SK-N-SH (cell line): Measurements from ENCODE around the gene IGSF3.

Experiments
- TF ChIP-seq, protein P1 (sequence below): fragments of 200-600 bp; sonication (generic); IDR thresholded peaks from 2 replicates; pipeline ENCODE4 v1.6.1; 2017; ENCODE audit warnings: antibody characterized with exemption, mild to moderate bottlenecking, moderate library complexity
- TF ChIP-seq, protein P2 (sequence below): fragments of 150-350 bp; IDR thresholded peaks from 2 replicates; pipeline ENCODE4 v1.6.1; 2017; ENCODE audit warnings: antibody characterized with exemption, low read length, low read depth, borderline replicate concordance

DNA sequence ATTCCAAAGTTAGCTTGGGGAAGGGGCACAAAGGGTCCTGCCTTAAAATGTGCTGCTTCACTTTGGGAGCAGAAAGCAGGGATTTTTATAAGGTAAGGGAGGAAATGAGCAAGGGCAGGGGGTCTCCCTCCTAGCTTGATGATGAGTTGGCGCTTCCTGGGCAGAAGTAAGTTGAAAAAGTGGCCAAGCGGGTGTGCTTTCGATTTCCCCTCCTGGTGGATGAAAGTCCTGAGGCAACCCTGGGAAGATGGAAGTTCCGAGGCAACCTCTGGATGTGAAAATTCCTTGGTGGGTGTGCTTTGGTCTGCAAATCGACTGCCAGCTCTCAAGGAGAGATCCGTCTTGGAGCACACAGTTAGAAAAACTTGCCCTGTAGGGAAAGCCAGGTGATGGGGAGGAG lies 45.0 kb upstream of the IGSF3 start:
- TF ChIP-seq, protein P1, sequence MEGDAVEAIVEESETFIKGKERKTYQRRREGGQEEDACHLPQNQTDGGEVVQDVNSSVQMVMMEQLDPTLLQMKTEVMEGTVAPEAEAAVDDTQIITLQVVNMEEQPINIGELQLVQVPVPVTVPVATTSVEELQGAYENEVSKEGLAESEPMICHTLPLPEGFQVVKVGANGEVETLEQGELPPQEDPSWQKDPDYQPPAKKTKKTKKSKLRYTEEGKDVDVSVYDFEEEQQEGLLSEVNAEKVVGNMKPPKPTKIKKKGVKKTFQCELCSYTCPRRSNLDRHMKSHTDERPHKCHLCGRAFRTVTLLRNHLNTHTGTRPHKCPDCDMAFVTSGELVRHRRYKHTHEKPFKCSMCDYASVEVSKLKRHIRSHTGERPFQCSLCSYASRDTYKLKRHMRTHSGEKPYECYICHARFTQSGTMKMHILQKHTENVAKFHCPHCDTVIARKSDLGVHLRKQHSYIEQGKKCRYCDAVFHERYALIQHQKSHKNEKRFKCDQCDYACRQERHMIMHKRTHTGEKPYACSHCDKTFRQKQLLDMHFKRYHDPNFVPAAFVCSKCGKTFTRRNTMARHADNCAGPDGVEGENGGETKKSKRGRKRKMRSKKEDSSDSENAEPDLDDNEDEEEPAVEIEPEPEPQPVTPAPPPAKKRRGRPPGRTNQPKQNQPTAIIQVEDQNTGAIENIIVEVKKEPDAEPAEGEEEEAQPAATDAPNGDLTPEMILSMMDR = no peak
- TF ChIP-seq, protein P2, sequence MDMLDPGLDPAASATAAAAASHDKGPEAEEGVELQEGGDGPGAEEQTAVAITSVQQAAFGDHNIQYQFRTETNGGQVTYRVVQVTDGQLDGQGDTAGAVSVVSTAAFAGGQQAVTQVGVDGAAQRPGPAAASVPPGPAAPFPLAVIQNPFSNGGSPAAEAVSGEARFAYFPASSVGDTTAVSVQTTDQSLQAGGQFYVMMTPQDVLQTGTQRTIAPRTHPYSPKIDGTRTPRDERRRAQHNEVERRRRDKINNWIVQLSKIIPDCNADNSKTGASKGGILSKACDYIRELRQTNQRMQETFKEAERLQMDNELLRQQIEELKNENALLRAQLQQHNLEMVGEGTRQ = no peak
